GM18511 (cell line): ENCODE measurements around the gene UBA3.

Experiments used
- ATAC-seq: cut with Tn5 transposase; IDR thresholded peaks from one replicate; pipeline ENCODE4 v1.9.1; 2021; ENCODE audit warnings: mild to moderate bottlenecking, moderate library complexity; ENCODE audit not compliant: unreplicated experiment

Gene UBA3

GRCh38 chr3:69079269-69080159 is 651 bp downstream of the UBA3 start:
- peak; percentile 12 for ATAC-seq

GRCh38 chr3:69072928-69073327 is 7.2 kb downstream of the UBA3 start:
- ATAC-seq: no peak

- ATAC-seq: no peak
Observed at GRCh38 chr3:69066121-69066520, 14.0 kb downstream of the UBA3 start.

GRCh38 chr3:69065318-69065964 is 14.7 kb downstream of the UBA3 start:
- no peak for ATAC-seq

- no peak for ATAC-seq
Observed at GRCh38 chr3:69063636-69064035, 16.5 kb downstream of the UBA3 start.

GRCh38 chr3:69059688-69060087 is 20.5 kb downstream of the UBA3 start:
- ATAC-seq: no peak

- no peak for ATAC-seq
Observed at GRCh38 chr3:69058947-69059224, 21.3 kb downstream of the UBA3 start.

GRCh38 chr3:69058180-69058946 is 21.8 kb downstream of the UBA3 start:
- peak; percentile 100 for ATAC-seq

- ATAC-seq: peak; percentile 4
Observed at GRCh38 chr3:69052472-69052898, 27.7 kb downstream of the UBA3 start.

- ATAC-seq: peak; percentile 96
Observed at GRCh38 chr3:69051756-69052471, 28.3 kb downstream of the UBA3 start, which contains the start of gene TMF1. TMF1 (minus strand) TSS chr3:69052333; CDS start chr3:69052086, 247 bp downstream.

- no peak for ATAC-seq
Observed at GRCh38 chr3:69048990-69049389, 31.2 kb downstream of the UBA3 start.

GRCh38 chr3:69044608-69045007 is 35.6 kb downstream of the UBA3 start:
- no peak for ATAC-seq

- no peak for ATAC-seq
Observed at GRCh38 chr3:69033470-69033869, 46.7 kb downstream of the UBA3 start.

GRCh38 chr3:69032737-69033136 is 47.4 kb downstream of the UBA3 start:
- ATAC-seq: no peak

- no peak for ATAC-seq
Observed at GRCh38 chr3:69032142-69032541, 48.0 kb downstream of the UBA3 start.

GRCh38 chr3:69031635-69032034 is 48.5 kb downstream of the UBA3 start:
- ATAC-seq: no peak

- ATAC-seq: no peak
Observed at GRCh38 chr3:69020857-69021256, 59.3 kb downstream of the UBA3 start.

- no peak for ATAC-seq
Observed at GRCh38 chr3:69020424-69020823, 59.7 kb downstream of the UBA3 start.

- ATAC-seq: no peak
Observed at GRCh38 chr3:69016901-69017300, 63.3 kb downstream of the UBA3 start.

- ATAC-seq: no peak
Observed at GRCh38 chr3:69016102-69016501, 64.1 kb downstream of the UBA3 start.

GRCh38 chr3:69014022-69014580 is 66.1 kb downstream of the UBA3 start:
- no peak for ATAC-seq
